Fibroblast of skin of right biceps (primary cell): ENCODE measurements around the gene SLITRK6.
"Not testable (repeated sequence)": the region's sequence is repeated elsewhere in the genome, so short reads cannot be mapped to it uniquely, and the experiment has no call there.

Experiments used
- DNase-seq: peaks from one replicate; pipeline ENCODE4 v3.0.0-alpha.2; 2013

SLITRK6 gene, protein sequence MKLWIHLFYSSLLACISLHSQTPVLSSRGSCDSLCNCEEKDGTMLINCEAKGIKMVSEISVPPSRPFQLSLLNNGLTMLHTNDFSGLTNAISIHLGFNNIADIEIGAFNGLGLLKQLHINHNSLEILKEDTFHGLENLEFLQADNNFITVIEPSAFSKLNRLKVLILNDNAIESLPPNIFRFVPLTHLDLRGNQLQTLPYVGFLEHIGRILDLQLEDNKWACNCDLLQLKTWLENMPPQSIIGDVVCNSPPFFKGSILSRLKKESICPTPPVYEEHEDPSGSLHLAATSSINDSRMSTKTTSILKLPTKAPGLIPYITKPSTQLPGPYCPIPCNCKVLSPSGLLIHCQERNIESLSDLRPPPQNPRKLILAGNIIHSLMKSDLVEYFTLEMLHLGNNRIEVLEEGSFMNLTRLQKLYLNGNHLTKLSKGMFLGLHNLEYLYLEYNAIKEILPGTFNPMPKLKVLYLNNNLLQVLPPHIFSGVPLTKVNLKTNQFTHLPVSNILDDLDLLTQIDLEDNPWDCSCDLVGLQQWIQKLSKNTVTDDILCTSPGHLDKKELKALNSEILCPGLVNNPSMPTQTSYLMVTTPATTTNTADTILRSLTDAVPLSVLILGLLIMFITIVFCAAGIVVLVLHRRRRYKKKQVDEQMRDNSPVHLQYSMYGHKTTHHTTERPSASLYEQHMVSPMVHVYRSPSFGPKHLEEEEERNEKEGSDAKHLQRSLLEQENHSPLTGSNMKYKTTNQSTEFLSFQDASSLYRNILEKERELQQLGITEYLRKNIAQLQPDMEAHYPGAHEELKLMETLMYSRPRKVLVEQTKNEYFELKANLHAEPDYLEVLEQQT

DNA sequence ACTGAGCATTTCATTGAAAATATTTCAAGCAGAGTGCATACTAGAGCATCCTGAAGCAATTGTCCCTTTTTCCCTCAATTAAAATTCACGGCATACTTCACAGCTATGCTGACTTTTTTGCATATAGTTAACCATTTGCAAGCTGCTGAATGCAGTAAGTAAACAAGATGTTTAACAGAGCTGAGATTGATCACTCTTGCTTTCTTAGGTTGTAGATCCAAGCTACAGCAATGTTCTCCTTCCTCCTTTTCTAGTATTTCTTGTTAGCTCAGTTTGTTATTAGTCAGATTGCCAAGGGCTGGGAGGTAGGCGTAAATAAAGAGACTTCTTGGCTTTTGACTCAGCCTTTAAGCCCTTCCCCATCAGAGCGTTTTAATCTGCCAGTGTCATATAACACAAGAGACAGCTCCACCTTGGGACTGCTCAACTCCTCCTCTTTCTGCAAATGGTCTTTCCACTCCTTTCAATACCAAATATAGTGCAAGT, at the start of gene SLITRK6:
Gene SLITRK6 (minus strand): TSS at position 323 of the 486 bp plus-strand sequence. CDS start 2,911 bp downstream, outside the sequence.
- DNase-seq: peak; percentile 71

DNA sequence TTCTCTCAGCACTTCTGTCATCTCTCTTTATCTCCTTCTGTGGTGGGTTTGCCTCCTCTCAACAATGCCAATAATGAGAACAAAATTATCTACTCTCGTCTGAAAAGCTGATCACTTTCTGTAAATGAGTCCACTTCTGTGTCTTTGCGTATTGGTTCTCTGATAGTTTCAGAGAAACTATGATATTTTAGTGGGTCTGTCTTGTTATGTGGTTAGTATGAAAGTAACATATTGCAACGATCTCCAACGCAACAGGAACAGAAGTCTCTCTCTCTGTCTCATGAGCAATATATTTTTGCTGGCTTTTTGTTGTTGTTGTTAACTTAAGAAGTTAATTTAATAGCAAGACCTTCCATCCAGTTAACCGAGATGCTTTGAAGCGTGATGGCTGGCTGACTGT, 47.8 kb upstream of the SLITRK6 start:
- DNase-seq: no peak

DNA sequence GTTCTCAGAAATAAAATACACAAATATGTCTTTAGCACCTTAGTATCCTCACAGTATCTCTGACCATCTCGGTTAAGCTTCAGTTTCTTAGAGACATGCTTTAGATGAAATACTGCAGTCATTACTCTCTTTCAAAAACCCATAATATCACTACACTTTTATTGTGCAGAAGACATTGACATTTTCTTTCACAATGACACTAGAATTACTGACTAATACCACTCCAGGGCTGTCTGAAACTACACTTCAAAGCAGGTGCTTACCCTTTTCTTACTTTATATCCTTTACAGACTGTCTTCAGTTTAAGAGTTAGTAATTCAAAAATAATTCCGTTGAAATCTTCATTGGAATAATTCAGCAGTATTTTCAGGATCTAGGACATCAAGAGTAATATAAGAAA, 42.2 kb upstream of the SLITRK6 start:
- DNase-seq: no peak

DNA sequence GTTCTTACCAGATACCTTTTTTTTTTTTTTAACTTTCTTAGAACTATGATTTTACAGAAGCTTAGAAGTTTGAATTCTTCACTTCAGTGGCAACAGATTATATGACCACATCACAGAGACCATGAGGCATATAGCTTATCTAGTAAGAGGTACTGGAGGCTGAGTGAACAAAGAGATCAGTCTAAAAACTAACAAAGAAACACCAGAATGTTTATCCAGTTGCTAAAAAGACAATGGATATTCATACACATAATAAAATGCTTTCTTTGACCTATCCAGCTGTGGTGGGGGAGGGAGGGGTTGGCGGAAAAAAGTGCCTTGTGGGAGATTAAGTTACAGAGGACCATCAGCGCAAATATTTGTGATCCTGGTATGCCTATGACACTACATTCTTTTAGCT, 34.7 kb upstream of the SLITRK6 start:
- no peak for DNase-seq

DNA sequence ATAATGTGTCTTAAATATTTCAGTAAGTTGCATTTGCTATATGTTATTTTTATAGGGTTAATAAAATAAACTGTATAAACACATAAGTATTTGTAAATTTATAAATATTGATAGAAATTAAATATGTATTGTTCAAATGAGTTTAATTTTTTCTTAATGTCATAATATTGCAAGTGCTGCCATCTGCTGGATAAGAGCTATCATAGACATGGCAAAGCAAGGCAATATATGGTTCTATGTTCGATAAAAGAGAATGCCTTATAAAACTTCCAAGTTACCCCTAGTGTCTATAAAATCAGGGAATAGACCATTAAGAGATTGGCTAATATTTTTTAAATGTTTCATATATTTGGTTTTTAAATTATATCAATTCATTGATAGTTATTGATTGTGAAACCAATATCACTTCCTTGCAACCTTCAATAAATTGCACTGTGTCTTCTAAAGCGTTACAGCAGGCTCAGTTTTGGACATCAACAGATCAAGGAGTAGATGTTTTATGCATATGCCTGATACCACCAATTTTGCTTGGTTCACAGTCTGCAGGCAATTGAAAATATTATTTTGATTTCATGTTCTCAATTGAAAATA, 29.0 kb upstream of the SLITRK6 start:
- DNase-seq: peak; percentile 17

DNA sequence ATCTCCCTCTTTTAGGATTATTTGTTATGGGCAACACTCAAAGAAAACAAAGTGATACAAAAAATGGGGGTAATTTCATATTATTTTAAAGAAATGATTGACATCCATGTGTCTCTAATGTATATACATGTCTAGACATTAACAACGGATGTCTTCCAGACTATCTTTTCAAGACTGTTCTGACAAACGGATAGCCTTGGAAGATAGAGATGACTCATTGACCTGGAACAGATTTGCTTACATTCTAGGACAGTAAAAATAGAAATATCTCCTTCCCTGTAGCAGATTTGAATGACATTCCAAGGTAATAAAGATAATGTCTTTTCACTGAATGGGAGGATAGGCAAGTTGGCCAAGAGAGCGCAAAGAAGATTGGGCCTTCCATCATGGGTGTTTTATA, 26.2 kb upstream of the SLITRK6 start:
- DNase-seq: peak; percentile 21

DNA sequence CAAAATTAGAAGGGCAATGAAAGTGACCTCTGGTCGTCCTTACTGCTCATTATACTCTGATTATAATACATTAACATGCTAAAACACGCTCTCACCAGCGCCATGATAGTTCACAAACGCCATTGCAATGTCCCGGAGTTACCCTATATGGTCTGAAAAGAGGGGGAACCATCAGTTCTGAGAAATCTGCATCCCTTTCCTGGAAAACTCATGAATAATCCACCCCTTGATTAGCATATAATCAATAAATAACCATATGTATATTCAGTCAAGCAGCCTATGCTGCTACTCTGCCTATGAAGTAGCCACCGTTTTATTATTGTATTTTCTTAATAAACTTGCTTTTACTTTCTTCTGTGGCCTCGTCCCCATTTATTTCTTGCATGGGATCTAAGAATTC, 24.6 kb upstream of the SLITRK6 start:
- DNase-seq: no peak

DNA sequence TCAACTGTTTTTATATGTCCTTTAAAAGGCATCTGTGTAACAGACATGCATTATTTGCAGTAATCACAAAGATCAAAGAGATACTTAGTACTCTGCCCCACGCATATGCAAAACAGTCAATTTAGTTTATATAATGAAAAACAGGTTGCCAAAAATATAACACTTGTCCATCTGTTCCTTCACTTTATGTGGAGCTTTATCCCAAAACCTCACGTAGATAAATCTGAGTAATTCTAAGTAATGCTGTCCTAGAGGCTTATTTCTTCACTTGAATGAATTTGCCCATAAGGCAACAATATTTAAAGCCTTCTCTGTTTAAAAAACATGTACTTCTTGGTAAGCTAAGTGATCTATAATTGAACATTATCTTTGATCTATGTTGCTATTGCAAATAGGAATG, 20.3 kb upstream of the SLITRK6 start:
- DNase-seq: no peak

DNA sequence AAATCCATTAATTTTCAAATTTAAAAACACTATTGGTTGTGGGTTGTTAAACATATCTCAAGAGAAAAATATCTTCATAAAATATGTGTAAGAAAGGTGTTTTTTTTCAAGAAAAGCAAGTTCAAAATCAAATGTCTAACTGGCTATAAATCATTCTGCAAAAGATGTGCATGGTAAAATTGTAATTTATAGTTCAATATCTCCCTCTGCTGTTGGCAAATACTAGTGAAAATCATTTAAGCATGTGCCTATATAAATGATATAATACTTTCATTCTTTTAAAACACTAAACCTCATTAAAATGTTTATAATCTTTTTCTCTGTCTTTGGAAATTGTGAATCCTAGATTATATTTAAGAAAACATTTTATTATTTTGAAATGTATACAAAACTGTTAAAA, 17.2 kb upstream of the SLITRK6 start:
- DNase-seq: no peak

DNA sequence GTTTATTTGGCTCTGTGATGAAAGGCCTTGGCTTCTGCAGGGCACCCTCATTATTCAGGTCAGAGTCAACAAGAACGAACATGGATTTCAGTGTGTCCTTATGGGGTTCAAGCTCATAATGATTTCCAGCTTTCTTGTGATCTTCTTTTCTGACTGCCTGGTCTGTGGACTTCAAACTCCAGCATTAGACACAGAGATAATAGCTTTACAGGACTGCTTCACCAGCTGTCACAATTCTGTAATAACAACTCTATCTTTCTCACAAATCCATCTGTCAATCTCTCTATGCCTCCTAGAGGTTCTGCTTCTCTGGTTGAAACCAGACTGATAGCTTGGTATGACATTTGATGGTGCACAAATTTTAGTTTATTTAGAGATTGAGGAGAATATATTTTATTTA, 13.1 kb upstream of the SLITRK6 start:
- no peak for DNase-seq

DNA sequence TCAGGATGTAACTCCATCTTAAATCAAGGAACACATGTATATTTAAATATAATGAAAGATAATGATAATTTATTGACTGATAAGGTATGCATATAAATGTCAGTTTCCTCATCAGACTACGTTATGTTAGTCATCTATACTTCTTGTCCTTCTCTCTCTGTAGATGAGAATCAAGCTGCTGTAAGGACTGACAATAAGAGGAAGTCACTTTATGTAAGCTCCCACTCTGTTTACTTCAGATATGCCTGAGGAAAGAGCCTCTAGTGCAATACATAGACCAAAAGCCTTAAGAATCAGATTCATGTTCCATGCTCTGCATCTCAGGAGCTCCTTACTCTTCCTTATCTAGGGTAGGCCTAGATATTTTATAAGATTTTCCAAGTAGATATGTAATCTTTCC, 9.6 kb upstream of the SLITRK6 start:
- no peak for DNase-seq

DNA sequence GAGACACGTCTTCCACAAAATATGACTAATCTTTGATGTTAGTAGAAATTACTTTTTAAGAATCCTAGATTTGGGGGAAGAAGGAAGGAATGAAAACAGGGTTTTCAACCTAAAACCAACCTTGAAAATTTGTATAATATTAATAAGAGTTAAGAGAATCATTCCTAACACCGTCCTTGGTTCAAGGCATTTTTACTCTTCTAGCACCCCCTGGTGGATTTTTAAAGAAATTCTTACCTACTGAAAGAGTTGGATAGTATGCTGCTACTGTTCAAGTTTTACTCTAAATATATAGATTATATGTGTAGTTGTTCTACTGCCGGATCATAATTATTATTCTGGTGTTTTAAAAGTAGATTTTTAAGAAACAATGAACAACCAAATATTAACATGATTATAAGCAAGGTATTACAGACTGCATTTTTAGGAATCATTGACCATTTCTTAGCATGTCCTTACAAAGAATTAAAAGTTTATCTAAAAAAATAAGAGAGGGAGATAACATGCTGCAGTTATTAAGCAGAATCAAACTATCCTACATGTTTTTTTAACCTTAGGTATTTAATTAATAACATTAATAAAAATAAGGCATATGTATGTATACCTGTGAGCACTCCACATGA, 7.4 kb upstream of the SLITRK6 start:
- peak; percentile 41 for DNase-seq

DNA sequence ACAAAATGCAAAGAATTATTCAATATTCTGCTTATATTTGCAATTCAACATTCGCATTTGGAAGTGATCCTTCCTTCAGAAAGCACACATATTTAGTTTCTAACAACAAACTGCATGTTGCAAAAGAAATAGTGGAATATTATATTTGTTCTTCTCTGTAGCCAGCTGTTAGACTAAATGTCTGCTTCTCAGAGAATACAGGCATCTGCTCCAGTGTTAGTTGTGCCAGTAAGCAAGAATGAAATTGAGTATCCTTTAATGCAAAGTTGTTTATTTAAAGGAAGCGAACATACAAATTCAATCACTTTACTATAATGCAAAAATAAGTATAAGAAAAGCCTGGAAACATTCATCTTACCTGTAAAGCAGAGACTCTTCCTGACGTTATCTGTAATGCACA, 663 bp downstream of the SLITRK6 start:
- DNase-seq: no peak

DNA sequence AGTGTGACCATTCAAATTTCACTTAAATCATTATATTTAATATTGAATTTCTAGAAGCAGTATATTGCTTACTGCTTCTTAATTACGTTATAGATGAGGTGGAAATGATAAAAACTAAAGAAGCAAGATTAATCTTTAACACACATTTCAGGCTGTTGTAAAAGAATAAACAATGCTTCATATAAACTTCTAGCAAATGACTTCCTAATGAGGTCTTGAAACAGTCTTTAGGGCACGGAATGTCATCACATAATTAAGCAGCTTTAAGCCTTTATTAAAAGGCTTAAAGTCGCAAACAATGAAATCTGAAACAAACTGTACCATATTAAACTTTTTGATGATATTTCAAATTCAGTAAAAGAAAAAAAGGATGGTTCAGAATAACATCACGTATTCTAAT, 1.9 kb downstream of the SLITRK6 start:
- DNase-seq: no peak

DNA sequence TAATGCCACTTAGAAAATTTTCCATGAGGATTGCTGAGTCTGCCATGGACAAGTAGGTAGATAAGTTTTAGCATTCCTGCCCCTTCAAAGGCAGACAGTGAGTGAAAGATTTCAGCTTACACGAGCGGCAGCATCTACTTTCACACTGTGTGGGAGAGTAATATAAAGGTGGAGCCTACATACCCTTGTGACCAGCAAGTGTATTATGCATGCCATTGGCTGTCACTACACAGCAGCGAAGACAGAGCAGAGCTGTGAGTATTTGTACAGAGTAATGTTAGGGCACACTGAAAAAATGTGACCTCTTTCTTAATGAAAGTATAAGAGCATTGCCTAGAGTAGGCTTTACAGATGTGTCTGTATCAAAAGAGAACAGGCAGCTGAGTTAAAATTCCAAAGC, 14.0 kb downstream of the SLITRK6 start:
- DNase-seq: no peak

DNA sequence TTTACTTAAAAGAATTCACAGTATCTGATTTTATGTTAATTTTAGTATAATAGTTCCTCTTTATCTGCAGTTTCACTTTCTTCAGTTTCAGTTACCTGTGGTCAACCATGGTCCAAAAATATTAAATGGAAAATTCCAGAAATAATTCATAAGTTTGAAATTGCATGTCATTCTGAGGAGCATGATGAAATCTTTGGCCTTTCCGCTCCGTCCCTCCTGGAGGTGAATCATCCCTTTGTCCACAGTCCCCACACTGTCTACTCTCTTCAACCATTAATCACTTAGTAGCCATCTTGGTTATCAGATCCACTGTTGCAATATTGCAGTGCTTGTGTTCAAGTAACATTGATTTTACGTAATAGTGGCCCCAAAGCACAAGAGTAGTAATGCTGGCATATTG, 26.9 kb downstream of the SLITRK6 start:
- DNase-seq: peak; percentile 21

DNA sequence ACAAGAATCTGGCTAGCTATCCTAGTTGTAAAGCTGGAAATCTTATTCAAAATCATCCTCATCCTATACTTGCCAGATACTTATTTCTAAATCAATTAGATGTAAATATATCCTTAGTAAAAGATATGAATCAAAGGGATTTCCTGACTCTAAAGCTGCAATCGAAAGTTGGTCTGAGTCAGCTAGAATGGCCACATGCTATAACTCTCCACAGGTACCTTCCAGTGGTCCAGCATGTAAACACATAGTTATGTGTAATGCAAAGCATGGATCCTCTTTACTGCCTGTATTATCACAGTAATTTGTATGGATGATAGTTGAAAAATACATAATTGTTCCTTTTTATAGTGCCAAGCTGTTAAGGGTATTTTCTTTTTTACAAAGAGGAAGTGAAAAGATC, 27.4 kb downstream of the SLITRK6 start:
- no peak for DNase-seq

DNA sequence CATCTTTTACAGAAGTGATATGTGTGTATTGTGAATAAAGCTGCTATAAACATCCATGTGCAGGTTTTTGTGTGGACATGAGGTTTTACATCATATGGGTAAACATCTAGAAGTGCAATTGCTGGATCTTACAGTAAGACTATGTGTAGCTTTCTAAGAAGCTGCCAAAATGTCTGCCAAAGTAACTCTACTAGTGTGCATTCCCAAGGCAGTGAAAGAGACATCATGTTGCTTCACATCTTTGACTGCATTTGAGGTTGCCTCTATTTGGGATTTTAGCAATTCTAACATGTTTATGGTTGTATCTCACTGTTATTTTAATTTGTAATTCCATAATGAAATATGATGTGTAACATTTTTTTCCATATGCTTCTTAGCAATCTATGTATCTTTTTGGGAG, 30.3 kb downstream of the SLITRK6 start:
- DNase-seq: no peak

DNA sequence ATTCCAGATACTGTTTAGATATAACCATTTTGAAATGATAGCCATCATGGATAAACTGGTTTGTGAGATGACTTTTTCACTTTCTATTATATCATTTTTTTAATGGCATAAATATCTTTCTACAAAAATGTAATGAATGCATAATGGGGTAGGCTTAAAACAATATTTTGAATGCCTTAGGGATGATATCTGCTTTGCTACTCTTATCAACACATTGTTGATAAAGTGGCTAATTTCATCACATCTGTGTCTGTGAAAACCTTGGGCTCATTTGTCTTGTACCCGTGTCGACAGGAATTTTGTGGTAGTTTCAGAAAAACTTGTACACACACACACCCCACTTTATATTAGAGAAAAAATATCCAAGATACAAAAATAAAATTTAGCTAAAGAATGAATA, 44.1 kb downstream of the SLITRK6 start:
- DNase-seq: no peak

DNA sequence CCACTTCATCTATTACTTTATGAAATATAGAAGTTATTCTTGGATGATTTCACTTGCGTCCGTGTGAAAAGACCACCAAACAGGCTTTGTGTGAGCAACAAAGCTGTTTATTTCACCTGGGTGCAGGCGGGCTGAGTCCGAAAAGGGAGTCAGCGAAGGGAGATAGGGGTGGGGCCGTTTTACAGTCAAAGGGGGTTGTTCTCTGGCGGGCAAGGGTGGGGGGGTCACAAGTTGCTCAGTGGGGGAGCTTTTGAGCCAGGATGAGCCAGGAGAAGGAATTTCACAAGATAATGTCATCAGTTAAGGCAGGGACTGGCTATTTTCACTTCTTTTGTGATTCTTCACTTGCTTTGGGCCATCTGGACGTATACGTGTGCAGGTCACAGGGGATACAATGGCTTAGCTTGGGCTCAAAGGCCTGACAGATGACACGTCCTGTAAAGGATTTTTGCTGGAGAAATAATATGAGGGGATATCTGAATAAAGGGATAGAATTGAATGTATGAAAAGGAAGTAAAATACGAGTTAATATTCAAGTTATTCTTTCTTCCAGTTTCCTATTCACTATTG, 55.9 kb downstream of the SLITRK6 start:
- DNase-seq: not testable (repeated sequence)
